Brain microvascular endothelial cell (primary cell): ENCODE data around the gene UGT1A10.

ENCODE experiments used
- DNase-seq: peaks from one replicate; pipeline ENCODE4 v3.0.0-alpha.2; 2020
- H3K27ac ChIP-seq: fragments of 250-450 bp; sonication (Bioruptor Pico); 2 replicates; pipeline ENCODE4 v1.5.1; 2020; ENCODE audit warnings: mild to moderate bottlenecking, moderate library complexity
- H3K27me3 ChIP-seq: fragments of 250-450 bp; sonication (Bioruptor Pico); replicated peaks from 2 replicates; pipeline ENCODE4 v1.5.1; 2020; ENCODE audit warnings: mild to moderate bottlenecking
- H3K36me3 ChIP-seq: fragments of 250-450 bp; sonication (Bioruptor Pico); replicated peaks from 2 replicates; pipeline ENCODE4 v1.5.1; 2020; ENCODE audit warnings: mild to moderate bottlenecking
- H3K4me3 ChIP-seq: 2 replicates; pipeline ENCODE4 v1.5.1; 2011; ENCODE audit warnings: low read depth, mild to moderate bottlenecking, control low read depth, low read length, moderate library complexity
- in situ Hi-C: cut with HindIII; loops from 2 replicates; pipeline ENCODE4 v1.10.0; 2017; ENCODE audit warnings: low sequenced_read_pairs, low pct_ligation_motif_present
- TF ChIP-seq, protein P1 (sequence below): IDR thresholded peaks from 2 replicates; pipeline ENCODE4 v1.5.1; 2011; ENCODE audit warnings: low read depth, mild to moderate bottlenecking, moderate library complexity, low read length, control low read depth, inconsistent platforms; ENCODE audit errors: missing control alignments

The UGT1A10 gene

DNA sequence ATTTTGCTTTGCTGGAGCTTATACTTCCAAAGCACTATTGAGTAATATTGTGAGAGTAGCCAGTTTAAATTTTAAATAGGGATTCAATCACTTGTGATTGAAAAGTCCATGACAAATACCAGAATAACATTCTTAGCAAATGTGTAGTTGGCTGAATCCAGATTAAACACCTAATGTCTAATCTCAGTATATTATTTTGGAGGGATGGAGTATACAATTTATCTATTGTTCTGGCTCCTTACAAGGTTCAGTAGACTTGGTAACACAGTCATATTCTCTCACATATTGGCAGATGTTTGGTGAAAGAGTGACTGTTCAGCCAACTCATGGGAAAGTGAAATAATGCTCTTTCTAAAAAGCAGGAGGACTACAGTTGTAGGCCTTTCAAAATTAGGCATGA lies 37.6 kb downstream of the UGT1A10 start:
- no peak overlapping the region for H3K27ac ChIP-seq
- DNase-seq, result no peak
- H3K27me3 ChIP-seq, result no peaks in the 10 kb centered on the region

GRCh38 chr2:233674314-233674713 lies 38.1 kb downstream of the UGT1A10 start:
- in situ Hi-C loops, result no loop called here
- Histone ChIP-seq H3K36me3 (no peaks in the 10 kb centered on the region), H3K4me3 (no peak overlapping the region), H3K27me3 (no peaks in the 10 kb centered on the region), H3K27ac (no peak overlapping the region)
- DNase-seq, result no peak
- TF ChIP-seq, protein P1, sequence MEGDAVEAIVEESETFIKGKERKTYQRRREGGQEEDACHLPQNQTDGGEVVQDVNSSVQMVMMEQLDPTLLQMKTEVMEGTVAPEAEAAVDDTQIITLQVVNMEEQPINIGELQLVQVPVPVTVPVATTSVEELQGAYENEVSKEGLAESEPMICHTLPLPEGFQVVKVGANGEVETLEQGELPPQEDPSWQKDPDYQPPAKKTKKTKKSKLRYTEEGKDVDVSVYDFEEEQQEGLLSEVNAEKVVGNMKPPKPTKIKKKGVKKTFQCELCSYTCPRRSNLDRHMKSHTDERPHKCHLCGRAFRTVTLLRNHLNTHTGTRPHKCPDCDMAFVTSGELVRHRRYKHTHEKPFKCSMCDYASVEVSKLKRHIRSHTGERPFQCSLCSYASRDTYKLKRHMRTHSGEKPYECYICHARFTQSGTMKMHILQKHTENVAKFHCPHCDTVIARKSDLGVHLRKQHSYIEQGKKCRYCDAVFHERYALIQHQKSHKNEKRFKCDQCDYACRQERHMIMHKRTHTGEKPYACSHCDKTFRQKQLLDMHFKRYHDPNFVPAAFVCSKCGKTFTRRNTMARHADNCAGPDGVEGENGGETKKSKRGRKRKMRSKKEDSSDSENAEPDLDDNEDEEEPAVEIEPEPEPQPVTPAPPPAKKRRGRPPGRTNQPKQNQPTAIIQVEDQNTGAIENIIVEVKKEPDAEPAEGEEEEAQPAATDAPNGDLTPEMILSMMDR, result no peak

More for the DNA sequence above, 37.6 kb downstream of the UGT1A10 start:
- TF ChIP-seq, protein P1, result no peak
- in situ Hi-C loops, result no loop called here
- Histone ChIP-seq H3K36me3 (no peaks in the 10 kb centered on the region), H3K4me3 (no peak overlapping the region)

DNA sequence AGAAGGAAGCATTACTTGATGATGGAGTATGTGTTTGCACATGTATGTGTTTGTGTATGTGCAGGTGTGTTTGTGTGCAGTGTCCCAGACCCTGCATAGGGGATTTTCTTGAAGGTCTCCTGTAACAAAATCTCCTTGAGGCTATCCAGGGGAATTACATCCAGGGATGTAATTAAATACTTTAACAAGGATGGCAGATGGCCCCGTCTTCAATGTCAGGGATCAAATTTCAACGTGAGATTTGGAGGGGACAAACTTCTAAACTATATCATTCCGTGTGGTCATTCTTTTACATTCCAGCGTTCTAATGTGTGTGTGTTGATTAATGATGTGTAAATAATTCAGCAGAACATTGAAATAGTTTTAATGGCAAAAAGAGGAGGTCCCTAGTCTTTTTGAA lies 38.7 kb downstream of the UGT1A10 start:
- Histone ChIP-seq H3K27ac (no peak overlapping the region), H3K4me3 (no peak overlapping the region), H3K27me3 (no peaks in the 10 kb centered on the region), H3K36me3 (no peaks in the 10 kb centered on the region)
- in situ Hi-C loops, result no loop called here
- DNase-seq, result no peak
- TF ChIP-seq, protein P1, result peak; percentile 3

GRCh38 chr2:233676046-233676445 lies 39.8 kb downstream of the UGT1A10 start:
- in situ Hi-C loops, result no loop called here
- H3K27ac ChIP-seq, result peak overlapping the region; percentile 45
- no peaks in the 10 kb centered on the region for H3K27me3 ChIP-seq
- peak; percentile 73 for DNase-seq
- TF ChIP-seq, protein P1, result no peak
- no peak overlapping the region for H3K4me3 ChIP-seq
- no peaks in the 10 kb centered on the region for H3K36me3 ChIP-seq

DNA sequence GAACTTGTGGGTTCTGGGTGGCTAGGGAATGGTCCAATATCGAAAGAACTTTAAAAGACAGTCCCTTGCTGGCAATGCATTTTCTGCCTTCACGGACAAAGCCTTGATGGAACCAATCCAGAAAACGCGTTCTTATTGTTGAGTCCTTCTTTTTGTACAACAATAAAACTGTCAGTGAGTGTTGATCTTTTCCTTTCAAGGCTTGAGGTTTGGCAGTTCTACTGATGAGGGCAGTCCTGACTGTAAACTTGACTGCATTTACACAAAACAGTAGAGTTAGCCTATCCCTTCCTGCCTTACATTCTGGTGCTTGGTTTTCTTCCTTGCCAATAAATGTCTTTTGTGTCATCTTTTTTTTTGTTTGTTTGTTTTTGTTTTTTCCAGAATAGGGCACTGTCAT lies 42.9 kb downstream of the UGT1A10 start:
- DNase-seq, result no peak
- in situ Hi-C loops, result no loop called here
- TF ChIP-seq, protein P1, result no peak
- no peak overlapping the region for H3K27ac ChIP-seq
- H3K27me3 ChIP-seq, result no peaks in the 10 kb centered on the region
- H3K36me3 ChIP-seq, result no peaks in the 10 kb centered on the region
- no peak overlapping the region for H3K4me3 ChIP-seq

DNA sequence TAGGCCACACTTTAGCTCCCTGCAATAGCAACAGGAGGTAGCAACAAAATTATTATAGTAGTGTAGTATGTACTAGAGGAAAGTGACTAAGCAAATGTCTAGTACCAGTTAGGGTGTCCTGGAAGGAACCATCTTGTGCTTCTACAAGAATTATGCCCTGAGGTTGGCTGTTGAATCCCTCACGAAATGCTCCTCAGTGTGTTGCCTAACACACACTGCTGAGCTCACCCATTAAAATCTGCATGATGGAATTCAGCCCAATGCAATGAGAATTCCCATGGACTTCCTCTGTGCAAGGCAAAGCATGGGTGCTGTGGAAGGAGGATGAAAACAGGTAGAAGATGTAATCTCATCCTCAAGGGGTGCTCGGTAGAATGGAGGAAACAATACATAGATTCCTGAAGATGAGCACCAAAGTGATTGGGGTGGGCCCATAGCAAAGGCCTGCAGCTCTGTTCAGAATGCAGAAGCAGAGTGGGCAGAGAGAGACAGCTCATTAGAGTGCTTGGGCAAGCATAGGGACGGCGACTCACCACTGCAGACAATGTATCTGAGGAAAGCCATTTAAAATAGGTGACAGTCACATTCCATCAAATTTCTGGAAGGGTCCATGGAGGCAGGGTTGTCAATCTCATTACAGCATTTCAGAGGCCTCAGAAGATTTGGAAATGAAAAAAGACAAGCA lies 44.3 kb downstream of the UGT1A10 start:
- TF ChIP-seq, protein P1, result no peak
- Histone ChIP-seq H3K36me3 (no peaks in the 10 kb centered on the region), H3K4me3 (no peak overlapping the region), H3K27ac (no peak overlapping the region), H3K27me3 (no peaks in the 10 kb centered on the region)
- DNase-seq, result no peak
- in situ Hi-C loops, result no loop called here
